Activated CD4-positive, alpha-beta T cell treated with anti-CD3 and anti-CD28 coated beads for 24 hours (primary cell): ENCODE results near the gene PPP1R12B.
"Not testable (repeated sequence)": the region's sequence is repeated elsewhere in the genome, so short reads cannot be mapped to it uniquely, and the experiment has no call there.

Experiments used
- DNase-seq, 2 donors: peaks; one replicate each; pipeline ENCODE4 v3.0.0-alpha.2; 2020; ENCODE audit warnings: low read depth in 2 of 2

PPP1R12B gene

GRCh38 chr1:202605515-202605914 is 257.0 kb downstream of the PPP1R12B start:
- DNase-seq = no peak

DNA sequence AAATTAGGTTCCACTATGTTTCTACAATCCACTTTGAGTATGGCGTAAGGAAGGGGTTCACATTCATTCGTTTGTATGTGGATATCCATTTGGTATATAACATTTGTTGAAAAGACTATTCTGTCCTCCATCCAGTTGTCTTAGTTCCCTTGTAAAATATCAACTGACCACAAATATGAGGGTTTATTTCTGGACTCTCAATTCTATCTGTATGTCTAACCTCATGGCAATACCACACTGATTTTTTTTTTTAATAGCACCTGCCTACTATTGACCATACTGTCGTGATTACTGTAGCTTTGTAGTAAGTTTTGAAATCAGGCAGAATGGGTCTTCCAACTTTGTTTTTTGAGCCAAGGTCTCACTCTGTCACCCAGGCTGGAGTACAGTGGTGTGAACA is 263.5 kb downstream of the PPP1R12B start:
- not testable (repeated sequence) for DNase-seq

GRCh38 chr1:202613571-202613970 is 265.1 kb downstream of the PPP1R12B start:
- no peak for DNase-seq

DNA sequence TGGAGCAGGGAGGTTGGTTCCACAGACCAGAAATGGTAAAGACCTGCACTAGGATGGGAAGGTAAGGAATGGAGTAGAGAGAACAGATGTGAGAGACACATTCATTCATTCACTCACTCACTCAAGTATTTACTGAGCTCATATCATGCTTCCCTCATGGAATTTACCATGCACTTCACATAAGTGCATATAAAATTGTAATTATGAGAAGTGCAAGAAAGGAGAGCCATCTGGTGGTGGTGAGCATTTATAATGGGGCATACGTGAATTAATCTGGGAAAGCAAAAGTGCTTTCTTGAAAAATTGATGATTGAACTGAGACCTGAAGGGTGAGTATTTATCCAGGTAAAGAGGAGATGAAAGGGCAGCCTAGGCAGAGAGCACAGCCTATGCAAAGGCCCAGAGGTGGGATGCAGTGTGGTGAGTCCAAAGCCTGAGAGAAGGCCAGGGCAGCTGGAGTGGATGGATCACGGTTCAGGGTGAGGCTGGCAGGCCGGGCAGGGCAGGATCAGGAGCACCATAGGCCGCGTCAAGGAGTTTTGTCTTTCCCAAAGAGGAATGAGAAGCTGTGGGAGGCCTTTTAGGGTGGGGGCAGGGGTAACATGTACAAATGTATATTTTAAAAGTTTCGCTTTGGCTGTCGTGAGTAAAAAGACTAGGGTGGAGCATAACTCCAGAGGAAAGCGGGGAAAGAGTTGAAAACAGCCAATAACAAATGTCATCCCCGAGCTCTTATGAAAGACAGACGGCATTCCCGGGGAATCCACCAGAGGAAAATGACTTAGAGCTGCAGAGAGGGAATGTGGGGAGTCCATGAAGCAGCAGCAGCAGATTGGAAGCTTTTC is 266.1 kb downstream of the PPP1R12B start:
- not testable (repeated sequence) for DNase-seq

DNA sequence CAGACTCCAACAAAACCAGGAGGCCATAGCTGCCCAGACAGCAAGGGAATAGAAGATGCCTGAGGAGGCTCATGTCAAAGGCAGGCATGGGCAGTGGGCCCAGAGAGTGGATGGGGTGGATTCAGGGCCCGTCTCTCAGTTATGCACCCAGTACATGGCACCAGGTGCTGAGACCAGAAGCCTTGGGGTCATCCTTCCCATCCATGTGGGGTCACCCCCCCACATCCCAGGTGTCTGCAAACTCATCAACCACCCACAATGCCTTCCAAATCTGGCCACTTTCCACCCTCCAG is 266.7 kb downstream of the PPP1R12B start:
- DNase-seq = not testable (repeated sequence)

GRCh38 chr1:202615501-202616354 is 267.2 kb downstream of the PPP1R12B start:
- no peak for DNase-seq

GRCh38 chr1:202616355-202616915 is 267.9 kb downstream of the PPP1R12B start:
- no peak for DNase-seq

DNA sequence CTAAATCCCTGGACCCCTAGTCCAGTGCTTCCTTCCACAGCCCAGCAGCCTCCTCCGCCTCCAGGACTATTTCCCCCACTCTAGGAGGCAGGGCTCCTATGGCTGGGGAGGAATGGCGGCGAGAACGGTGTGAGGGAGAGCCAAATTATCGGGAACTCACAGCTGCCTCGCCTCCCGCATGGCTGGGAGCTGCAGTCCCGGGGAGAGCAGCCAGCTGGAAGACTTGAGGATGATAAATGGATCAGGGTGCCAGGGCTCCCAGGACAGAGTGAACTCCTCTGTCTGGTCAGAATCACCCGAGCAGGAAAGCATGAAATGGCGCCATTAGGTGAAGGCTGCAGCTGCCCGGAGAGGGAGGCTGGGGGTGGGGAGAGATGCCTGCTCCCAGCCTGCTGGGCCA is 270.5 kb downstream of the PPP1R12B start:
- not testable (repeated sequence) for DNase-seq

DNA sequence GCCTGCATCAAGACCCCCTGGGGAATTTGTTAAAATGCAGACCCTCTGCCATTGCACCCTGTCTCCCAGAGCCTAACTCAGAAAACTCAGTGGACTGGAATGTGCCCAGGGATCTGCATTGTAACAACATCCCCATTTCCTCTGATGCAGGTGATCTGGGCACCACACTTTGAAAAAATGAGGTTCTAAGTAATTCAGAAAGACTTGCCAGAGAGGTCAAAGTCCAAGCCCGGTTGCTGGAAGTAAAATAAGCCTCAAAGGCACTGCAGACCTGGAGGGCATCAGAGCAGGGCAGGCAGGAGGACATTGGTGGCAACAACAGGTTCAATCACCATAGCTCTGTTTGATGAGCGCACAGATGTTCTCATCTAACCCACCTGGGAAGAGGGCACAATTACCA is 271.0 kb downstream of the PPP1R12B start:
- DNase-seq = no peak

GRCh38 chr1:202620036-202620435 is 271.5 kb downstream of the PPP1R12B start:
- DNase-seq = not testable (repeated sequence)

DNA sequence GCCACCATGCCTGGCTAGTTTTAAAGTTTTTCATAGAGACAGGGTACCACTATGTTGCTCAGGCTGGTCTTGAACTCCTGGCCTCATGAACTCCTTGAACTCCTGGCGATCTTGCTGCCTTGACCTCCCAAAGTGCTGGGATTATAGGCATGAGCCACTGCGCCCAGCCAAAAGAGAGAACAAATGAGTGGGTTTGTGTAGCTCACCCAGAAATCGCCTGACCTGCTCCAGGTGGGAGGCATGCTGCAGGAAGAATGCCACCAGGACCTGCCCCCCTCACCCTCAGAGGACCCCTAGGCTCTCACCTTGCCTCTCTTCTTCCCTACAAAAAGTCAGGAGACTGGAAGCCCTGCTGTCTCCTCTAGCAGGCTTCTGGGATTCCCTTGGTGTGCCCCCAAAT is 272.9 kb downstream of the PPP1R12B start:
- DNase-seq = no peak

DNA sequence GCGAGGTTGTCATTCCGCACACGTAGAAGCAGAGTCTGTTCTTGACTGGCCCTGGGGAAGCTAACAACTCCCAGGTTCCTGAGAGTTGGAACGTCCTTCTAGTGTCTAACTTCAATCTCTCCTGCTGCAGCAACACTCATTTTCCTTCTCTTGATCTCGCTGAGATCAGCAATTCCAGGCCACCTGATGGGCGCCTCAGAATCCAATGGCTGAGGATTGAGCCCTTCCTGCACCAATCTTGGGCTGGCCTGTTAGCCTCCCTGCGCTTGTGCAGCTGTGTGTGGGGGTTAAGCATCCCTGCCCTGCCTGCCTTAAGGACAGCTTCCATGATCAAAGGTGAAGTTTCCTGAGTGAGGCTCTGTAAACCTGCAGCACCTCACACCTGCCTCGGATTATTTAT is 273.9 kb downstream of the PPP1R12B start:
- no peak for DNase-seq

- DNase-seq = no peak
Observed at GRCh38 chr1:202623075-202623474, 274.6 kb downstream of the PPP1R12B start.

DNA sequence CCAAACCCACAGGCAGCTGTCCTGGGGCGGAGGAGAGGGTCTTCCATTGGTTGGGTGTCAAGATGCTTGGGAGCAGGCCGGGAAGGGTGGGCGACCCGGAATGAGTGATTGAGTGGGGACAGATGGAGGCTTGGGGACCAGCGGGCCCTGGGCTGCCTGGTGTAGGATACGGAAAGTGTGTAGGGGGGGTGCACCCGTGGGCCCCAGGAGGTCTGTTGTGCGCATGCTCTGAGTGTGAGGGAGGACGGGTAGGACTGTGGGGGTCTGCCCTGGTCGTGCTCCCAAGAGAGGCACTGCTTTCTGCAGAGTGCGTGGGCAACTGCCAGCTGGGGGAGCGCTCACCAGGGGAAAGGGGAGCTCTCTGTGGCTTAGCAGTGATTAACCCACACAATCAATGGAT is 275.0 kb downstream of the PPP1R12B start:
- DNase-seq = not testable (repeated sequence)

- no peak for DNase-seq
Observed at GRCh38 chr1:202624088-202624780, 275.7 kb downstream of the PPP1R12B start.

DNA sequence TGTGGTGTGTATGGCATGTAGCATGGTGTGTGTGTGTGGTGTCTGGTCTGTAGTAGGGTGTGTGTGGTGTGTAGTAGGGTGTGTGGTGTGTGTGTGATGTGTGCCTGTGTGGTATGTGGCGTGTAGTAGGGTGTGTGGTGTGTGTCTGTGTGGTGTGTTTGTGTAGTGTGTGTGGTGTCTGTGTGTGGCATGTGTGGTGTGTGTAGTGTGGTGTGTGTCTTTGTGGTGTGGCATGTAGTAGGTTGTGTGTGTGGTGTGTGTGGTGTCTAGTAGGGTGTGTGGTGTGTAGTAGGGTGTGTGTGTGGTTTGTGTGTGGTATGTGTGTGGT is 276.2 kb downstream of the PPP1R12B start:
- no peak for DNase-seq

DNA sequence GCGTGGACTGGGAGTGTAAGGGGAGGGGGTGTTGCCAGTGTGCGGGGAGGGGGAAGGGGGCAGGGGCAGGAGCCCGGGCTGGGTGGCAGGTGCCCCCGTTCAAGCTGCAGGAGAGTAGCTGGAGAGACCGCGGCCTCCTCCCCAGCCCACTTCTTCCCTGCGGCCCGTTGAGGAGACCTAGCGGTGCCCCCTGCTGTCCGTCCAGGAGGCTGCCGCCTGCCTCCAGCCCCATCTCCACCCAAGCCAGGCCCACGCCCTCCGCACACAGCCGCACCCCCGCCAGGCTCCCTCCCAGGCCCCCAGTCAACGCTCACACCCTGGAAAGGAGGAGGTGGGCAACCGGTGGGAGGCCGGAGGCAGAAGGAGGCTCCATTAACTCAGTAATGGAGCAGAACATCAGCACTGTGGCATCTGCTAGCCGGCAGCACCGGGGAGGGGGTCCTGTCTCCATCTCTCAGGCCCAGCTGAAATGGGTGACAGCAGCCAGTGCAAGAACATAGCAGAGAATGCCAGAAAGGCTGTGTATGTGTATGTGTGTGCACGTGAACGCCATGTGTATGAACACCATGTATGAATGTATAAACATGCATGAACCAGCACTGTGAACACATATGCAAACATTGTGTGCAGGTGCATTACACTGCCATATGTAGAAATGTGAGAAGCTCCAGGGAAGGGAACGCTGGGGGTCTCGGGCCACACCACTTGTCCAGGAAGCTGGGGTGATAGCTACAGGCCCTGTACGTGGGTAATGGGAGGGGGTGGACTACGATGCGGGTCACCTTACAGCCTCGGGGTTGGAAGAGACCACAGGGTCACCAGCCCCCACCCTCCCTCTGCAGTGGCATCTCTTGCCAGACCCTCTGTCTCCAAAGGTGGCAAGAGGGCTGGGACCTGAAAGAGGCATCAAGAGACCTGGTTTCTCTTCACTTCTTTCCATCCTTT is 277.2 kb downstream of the PPP1R12B start:
- peak; percentile 9 to 40 for DNase-seq

DNA sequence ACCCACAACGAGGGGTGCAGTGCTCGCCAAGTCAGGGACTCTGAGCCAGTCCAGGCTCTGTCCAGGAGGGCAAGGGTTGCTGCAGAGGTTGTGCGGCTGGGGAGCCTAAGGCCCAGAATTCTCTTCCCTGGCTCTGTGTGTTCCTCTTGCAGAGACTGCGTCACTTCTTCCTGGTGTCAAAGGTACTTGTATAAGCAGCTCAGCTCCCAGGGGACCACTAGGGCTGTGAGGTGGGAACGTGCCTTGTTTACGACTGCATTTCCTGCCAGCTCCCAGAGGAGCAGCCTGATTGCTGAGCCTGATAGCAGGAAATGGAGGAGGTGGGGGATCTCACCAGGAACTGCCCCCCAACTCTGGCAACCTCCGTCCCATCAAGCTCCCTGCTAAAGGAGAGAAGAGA is 278.5 kb downstream of the PPP1R12B start:
- DNase-seq = not testable (repeated sequence)

DNA sequence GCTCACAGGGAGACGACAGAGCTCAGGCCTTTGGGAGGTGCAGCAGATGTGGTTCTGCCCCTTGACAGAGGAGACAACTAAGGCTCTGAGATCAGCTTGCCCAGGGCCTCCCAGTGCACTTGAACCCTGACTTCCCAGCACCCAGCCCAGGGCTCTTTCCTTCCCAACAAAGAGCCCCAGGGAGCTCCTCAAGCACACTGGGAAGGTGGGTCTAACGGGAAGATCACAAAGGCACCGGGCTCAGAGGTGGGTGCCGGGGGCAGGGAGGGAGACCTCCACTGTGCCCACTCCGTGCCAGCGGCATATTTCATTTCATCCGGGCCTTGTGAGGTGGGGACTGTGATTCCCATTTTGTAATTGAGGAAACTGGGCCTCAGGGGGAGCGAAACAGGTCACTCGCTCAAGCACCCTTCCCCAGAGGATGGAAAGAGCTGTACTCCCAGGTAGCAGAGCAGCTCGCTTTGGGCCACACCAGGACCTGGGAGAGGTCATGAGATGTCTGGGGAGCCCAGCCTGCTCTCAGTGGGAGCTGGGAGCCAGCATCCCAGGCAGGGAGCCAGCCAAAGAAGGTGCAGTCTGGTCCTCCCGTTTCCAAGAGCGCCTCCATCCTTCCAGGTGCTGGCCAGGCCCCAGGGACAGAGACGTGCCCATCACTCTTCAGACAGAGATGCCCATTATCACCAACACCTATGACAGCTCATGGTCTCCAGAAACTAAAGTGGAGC is 279.5 kb downstream of the PPP1R12B start:
- no peak for DNase-seq

DNA sequence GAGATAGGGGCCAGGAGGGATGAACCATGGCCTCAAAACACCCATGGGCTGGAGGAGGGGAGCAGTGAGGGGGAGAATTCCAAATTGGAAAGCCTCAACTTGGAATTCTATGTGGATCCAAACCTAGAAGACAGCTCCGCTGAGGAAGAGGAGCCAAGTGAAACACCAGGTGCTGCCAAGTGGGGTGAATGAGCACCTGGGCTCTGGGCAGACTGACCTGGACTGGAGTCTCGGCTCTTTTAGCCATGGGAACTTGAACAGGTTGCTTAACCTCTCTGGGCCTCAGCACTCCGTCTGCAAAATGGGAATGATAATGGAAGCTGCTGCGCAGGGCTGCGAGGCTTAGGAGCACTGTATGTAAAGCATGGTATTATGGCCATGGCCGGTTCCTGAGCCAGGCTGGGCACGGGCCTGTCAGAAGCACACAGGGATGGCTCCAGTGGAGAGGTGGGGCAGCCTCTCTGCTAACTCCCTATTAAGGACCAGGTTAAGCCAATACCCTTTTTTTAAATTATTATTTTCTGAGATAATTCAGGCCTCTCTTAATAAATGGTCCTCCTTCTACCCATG is 280.2 kb downstream of the PPP1R12B start:
- DNase-seq = no peak
